Effector memory CD4-positive, alpha-beta T cell (primary cell): ENCODE measurements around the gene FETUB.
"Not testable (repeated sequence)": the region's sequence is repeated elsewhere in the genome, so short reads cannot be mapped to it uniquely, and the experiment has no call there.

ENCODE experiments used
- DNase-seq, 3 donors: peaks; one replicate each; pipeline ENCODE4 v3.0.0-alpha.2; 2020
- H3K27ac ChIP-seq: 2 replicates; pipeline ENCODE4 v1.7.0; 2013; ENCODE audit warnings: mild to moderate bottlenecking, low read length, moderate library complexity; ENCODE audit not compliant: insufficient read depth, poor library complexity, severe bottlenecking
- H3K27me3 ChIP-seq: replicated peaks from 2 replicates; pipeline ENCODE4 v1.7.0; 2013; ENCODE audit warnings: mild to moderate bottlenecking, low read length; ENCODE audit not compliant: insufficient read depth, control insufficient read depth, poor library complexity, severe bottlenecking
- H3K36me3 ChIP-seq: 2 replicates; pipeline ENCODE4 v1.7.0; 2013; ENCODE audit warnings: mild to moderate bottlenecking, low read length, moderate library complexity; ENCODE audit not compliant: control insufficient read depth, insufficient read depth
- H3K4me1 ChIP-seq: 2 replicates; pipeline ENCODE4 v1.7.0; 2013; ENCODE audit warnings: low read length, mild to moderate bottlenecking; ENCODE audit not compliant: control insufficient read depth, insufficient read depth, poor library complexity, severe bottlenecking
- H3K4me3 ChIP-seq: 2 replicates; pipeline ENCODE4 v1.7.0; 2013; ENCODE audit warnings: low read length, low read depth, mild to moderate bottlenecking; ENCODE audit not compliant: insufficient read depth, poor library complexity, severe bottlenecking
- H3K9me3 ChIP-seq: 2 replicates; pipeline ENCODE4 v1.7.0; 2013; ENCODE audit warnings: mild to moderate bottlenecking, low read length, moderate library complexity; ENCODE audit not compliant: control insufficient read depth

Gene FETUB

GRCh38 chr3:186669378-186670084, 29.3 kb downstream of the FETUB start:
- no peak overlapping the region for H3K4me3 ChIP-seq
- no peak for DNase-seq
- H3K27ac ChIP-seq: no peak overlapping the region
- no peaks in the 10 kb centered on the region for H3K4me1 ChIP-seq
- no peaks in the 10 kb centered on the region for H3K9me3 ChIP-seq
- H3K27me3 ChIP-seq: no peaks in the 10 kb centered on the region
- H3K36me3 ChIP-seq: no peaks in the 10 kb centered on the region

- DNase-seq: no peak
- no peaks in the 10 kb centered on the region for H3K4me1 ChIP-seq
- H3K9me3 ChIP-seq: no peaks in the 10 kb centered on the region
- no peak overlapping the region for H3K27ac ChIP-seq
- no peak overlapping the region for H3K4me3 ChIP-seq
- H3K36me3 ChIP-seq: no peaks in the 10 kb centered on the region
- H3K27me3 ChIP-seq: no peaks in the 10 kb centered on the region
Observed at GRCh38 chr3:186670155-186670554, 30.0 kb downstream of the FETUB start.

GRCh38 chr3:186671051-186671450, 30.9 kb downstream of the FETUB start:
- no peaks in the 10 kb centered on the region for H3K27me3 ChIP-seq
- no peak overlapping the region for H3K27ac ChIP-seq
- DNase-seq: no peak
- H3K4me3 ChIP-seq: no peak overlapping the region
- no peaks in the 10 kb centered on the region for H3K36me3 ChIP-seq
- no peaks in the 10 kb centered on the region for H3K9me3 ChIP-seq
- H3K4me1 ChIP-seq: no peaks in the 10 kb centered on the region

- Histone ChIP-seq H3K4me1 (no peaks in the 10 kb centered on the region), H3K4me3 (no peak overlapping the region), H3K9me3 (no peaks in the 10 kb centered on the region), H3K27ac (no peak overlapping the region), H3K36me3 (no peaks in the 10 kb centered on the region), H3K27me3 (peaks cover 5% of the 10 kb centered on the region)
- no peak for DNase-seq
Observed at GRCh38 chr3:186678604-186679003, 38.4 kb downstream of the FETUB start.

GRCh38 chr3:186679151-186679550, 39.0 kb downstream of the FETUB start:
- H3K9me3 ChIP-seq: no peaks in the 10 kb centered on the region
- no peaks in the 10 kb centered on the region for H3K4me1 ChIP-seq
- DNase-seq: no peak
- no peak overlapping the region for H3K27ac ChIP-seq
- H3K27me3 ChIP-seq: peaks cover 5% of the 10 kb centered on the region
- H3K4me3 ChIP-seq: no peak overlapping the region
- no peaks in the 10 kb centered on the region for H3K36me3 ChIP-seq

GRCh38 chr3:186680869-186681268, 40.7 kb downstream of the FETUB start:
- Histone ChIP-seq H3K4me1 (no peaks in the 10 kb centered on the region), H3K27me3 (peaks cover 5% of the 10 kb centered on the region)

GRCh38 chr3:186682812-186683211, 42.6 kb downstream of the FETUB start:
- H3K9me3 ChIP-seq: no peaks in the 10 kb centered on the region
- no peaks in the 10 kb centered on the region for H3K36me3 ChIP-seq
- DNase-seq: no peak
- no peak overlapping the region for H3K4me3 ChIP-seq
- no peaks in the 10 kb centered on the region for H3K4me1 ChIP-seq
- no peak overlapping the region for H3K27ac ChIP-seq
- no peaks in the 10 kb centered on the region for H3K27me3 ChIP-seq

More at GRCh38 chr3:186680869-186681268, 40.7 kb downstream of the FETUB start:
- DNase-seq: no peak
- no peak overlapping the region for H3K27ac ChIP-seq
- no peaks in the 10 kb centered on the region for H3K9me3 ChIP-seq
- no peak overlapping the region for H3K4me3 ChIP-seq
- H3K36me3 ChIP-seq: no peaks in the 10 kb centered on the region

- H3K4me3 ChIP-seq: no peak overlapping the region
- H3K4me1 ChIP-seq: no peaks in the 10 kb centered on the region
- H3K27me3 ChIP-seq: no peaks in the 10 kb centered on the region
- no peak overlapping the region for H3K27ac ChIP-seq
- no peak for DNase-seq
- H3K9me3 ChIP-seq: no peaks in the 10 kb centered on the region
- no peaks in the 10 kb centered on the region for H3K36me3 ChIP-seq
Observed at GRCh38 chr3:186683979-186684378, 43.8 kb downstream of the FETUB start.

GRCh38 chr3:186686475-186686874, 46.3 kb downstream of the FETUB start:
- not testable (repeated sequence) for H3K4me1 ChIP-seq, H3K9me3 ChIP-seq, H3K4me3 ChIP-seq, DNase-seq, H3K27ac ChIP-seq, H3K27me3 ChIP-seq, H3K36me3 ChIP-seq

GRCh38 chr3:186687120-186687651, 47.0 kb downstream of the FETUB start:
- H3K36me3 ChIP-seq: no peaks in the 10 kb centered on the region
- no peaks in the 10 kb centered on the region for H3K27me3 ChIP-seq
- H3K9me3 ChIP-seq: no peaks in the 10 kb centered on the region
- H3K4me1 ChIP-seq: no peaks in the 10 kb centered on the region
- no peak overlapping the region for H3K4me3 ChIP-seq
- H3K27ac ChIP-seq: no peak overlapping the region
- no peak for DNase-seq
